Activated CD8-positive, alpha-beta memory T cell treated with anti-CD3 and anti-CD28 coated beads, Interleukin-2, amount 50 U/mL, for 24 hours (primary cell): ENCODE data around the gene GREB1L.
"Not testable (repeated sequence)": the region's sequence is repeated elsewhere in the genome, so short reads cannot be mapped to it uniquely, and the experiment has no call there.

ENCODE experiments used
- DNase-seq: peaks from one replicate; pipeline ENCODE4 v3.0.0-alpha.2; 2020; ENCODE audit errors: extremely low read depth

Gene GREB1L

DNA sequence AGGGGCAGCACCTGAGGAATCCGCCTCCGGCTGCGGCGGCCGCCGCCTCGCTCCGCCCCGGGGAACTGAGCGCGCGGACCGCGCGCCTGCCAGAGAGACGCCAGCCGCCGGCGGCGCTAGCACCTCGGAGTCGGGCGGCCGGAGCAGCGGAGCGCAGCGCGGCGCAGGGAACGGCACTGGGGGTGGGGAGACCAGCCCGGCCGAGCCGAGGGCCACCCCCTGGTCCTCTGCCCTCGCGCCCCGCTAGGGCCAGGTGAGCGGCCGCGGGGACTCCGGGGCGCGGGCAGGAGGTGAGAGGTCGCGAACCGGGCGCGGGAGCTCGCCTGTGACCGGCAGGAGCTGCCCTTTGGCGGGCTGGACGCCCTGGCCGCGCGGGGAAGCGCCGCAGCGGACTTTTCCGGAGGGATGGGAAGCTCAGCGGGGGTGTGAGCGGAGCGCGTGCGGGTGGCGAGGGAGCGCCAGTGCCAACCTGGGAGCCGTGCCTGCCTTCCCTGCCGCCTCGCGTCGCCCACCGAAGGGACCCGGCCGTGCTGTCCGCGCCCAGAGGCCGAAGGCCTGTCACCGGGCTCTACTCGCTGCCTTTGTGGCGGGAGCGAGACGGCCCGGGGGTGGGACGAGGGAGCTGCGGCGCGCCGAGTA, at the start of gene GREB1L:
GREB1L (plus strand) TSS at position 92 of the 639 bp plus-strand sequence. CDS start 141,287 bp downstream, outside the sequence.
- DNase-seq, result no peak

DNA sequence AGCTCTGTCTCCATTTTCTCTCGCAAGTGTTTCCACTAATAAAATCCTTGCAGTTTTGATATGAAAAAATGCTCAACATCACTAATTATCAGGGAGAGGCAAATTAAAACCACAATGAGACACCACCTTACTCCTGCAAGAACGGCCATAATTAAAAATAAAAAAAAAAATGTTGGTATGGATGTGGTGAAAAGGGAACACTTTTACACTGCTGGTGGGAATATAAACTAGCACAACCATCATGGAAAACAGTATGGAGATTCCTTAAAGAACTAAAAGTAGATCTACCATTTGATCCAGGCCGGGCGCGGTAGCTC, 49.8 kb upstream of the GREB1L start:
- DNase-seq, result no peak

DNA sequence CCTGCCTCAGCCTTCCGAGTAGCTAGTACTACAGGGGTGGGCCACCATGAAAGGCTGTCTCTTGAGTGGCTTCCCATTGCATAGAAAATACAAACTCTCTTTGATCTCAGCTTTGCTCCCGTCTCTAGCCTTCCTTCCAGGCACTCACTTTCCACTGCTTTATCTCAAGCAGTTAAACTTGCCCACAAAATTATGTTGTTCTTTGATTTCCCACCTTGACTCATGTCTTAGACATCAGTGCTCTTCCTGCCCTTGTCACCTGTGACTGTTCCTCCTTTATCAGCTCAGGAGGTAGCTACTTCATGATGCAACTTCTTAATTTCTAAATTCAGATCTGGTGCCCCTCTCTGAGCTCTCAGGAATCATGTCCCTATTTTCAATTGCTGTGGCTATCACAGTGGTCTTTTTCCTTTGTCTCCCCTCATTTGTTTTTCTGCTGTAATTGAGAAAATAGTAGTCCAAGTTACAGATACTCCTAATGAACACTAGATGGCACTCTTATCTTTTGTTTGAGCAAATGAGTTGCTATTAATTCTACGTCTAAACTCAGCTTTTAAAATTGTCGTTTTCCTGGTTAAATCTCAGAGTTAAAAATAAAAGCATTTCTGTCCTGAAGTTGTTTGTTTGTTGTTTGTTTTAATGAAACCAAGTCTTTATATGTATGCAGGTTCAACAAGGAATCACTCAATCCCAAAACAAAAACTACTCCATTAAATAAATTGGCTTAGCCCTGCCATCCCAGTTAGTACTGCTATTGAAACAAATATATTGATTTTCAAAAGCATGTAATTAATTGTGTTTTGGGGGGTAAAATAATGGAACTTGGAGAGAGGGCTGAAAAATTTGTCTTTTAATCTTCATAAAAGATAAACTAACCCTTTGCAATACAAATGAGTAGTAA, 46.9 kb upstream of the GREB1L start:
- no peak for DNase-seq

DNA sequence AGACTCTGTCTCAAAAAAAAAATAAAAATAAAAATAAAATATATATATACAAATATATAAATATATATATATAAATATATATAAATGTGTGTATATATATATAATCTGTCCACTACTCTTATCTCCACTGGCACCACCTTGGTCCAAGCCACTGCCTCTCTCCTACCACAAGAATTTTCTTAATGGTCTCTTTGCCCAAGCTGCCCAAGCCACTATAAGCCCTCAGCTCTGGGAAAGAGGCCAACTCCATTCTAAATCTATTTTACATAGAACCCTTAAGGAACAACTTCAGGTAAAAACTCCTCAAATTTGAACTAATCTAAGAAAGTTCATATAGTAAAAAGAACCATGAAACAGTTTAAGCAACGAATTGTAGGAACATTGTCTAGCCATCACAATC, 45.6 kb upstream of the GREB1L start:
- no peak for DNase-seq

DNA sequence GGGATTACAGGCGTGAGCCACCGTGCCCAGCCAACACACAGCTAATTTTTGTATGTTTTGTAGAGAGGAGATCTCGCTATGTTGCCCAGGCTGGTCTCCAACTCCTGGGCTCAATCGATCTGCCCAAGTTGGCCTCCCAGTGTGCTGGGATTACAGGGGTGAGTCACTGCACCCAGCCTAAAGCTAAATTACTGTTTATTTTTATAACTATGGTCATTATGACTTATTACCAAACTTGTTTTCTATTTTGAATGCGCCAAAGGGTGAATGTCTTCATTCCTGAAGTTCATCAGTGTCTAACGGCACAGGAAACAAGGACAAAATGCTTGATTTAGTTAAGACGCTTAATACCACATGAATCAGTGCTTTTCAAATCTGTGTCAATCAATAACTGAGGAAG, 38.9 kb upstream of the GREB1L start:
- no peak for DNase-seq

DNA sequence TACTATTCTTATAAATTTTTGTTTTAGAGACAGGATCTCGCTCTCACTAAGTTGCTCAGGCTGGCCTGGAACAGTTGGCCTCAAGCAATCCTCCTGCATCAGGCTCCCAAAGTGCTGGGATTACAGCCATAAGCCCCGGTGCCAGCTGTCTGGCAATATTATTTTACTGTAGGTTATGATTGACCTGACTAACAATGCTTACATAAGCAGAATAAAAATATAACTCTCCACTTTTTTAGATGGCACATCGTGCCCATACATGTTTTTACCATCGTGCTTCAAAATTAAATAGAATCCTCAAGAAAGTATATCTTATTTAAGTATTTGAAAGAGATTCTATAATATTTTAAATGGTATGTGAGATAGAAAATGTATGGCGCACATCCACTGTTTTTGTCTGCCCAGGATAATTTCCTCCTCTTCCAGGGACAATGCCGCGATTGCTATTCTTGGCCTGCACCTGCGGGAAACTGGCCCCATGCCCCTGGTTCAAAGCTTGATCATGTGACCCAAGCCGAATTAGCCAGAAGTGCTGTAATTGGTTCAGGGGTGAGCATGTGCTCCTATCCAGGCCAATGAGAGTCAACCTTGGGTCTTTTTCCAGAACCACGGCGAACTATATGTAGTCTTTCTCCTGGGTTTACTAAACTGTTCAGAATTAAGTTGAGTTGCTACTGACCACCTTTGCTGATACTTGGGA, 38.3 kb upstream of the GREB1L start:
- DNase-seq, result no peak

DNA sequence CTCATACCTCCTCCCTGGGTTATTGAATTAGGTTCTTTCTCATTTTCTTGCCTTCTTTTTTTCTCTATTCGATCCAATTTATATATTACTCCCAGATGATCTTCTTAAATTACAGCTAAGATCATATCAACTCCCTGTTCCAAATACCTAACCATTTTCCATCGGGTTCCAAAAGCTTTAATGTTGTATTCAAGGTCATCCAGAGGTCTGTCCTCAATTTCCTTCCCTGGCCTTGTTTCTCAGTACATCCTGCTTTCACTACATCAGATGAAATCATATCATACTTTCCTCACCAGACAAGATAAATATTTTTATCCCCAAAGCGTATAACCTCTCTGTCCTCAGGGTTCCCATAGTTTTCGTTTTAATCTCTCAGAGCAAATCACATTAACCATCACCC, 36.3 kb upstream of the GREB1L start:
- no peak for DNase-seq

DNA sequence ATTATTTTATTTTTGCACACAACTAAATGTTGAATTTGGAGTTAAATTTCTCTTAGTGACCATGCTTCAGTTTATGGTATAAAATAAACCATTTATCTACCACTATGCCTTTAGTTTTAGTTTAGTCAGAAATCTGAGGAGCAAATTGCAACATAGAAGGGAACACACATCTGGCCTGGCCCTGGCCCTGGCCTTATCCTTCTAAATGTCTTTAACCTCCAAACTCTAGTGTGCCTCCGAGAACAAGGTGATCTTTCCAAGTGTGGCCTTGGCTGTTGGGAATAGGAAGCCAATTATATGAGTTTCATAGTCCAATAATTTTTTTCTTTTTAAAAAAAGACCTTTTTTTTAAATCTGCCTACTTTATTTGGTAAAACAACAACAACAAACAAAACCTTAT, 31.8 kb upstream of the GREB1L start:
- no peak for DNase-seq

DNA sequence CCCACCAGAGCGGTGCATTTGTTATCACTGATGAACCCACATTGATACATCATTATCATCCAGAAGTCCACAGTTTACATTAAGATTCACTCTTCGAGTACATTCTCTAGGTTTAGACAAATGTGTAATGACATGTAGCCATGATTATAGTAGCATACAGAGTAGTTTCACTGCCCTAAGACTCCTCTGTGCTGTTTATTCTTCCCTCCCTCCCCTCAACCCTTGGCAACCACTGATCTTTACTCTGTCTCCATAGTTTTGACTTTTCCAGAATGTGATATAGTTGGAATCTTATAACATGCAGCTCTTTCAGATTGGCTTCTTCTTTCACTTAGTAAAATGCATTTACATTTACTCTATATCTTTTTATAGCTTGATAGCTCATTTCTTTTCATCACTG, 31.2 kb upstream of the GREB1L start:
- DNase-seq, result no peak

DNA sequence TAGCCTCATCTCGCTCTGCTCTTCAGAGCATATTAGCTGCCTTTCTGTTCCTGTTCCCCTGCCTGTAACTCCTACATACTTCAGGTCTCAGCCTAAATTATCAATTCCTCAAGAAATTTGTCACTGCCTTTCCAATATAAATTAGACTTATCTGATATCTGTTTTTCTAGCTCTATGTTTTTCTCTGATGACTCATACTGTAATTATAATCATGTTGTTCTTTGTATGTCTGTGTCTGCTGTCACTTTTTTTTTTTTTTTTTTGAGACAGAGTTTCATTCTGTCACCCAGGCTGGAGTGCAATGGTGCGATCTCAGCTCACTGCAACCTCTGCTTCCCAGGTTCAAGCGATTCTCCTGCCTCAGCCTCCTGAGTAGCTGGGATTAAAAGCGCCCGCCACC, 27.6 kb upstream of the GREB1L start:
- not testable (repeated sequence) for DNase-seq

DNA sequence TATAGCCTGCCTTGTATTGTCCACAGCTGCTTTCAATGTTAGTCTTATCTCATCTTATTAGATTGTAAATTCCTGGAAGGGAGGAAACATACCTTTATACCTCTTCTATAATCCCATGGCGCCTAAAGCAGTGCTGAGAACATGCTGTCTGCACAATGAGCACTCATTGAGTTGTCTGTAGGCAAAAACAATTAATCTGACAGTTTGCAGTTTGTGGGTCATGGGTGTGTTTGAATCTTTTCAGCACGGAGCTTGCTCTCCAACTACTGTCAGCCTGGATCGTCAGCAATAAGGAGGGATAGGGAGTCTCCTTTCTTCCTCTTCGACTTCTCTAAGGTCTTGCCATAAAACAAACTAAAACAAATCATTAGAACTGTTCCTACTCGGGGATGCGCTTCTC, 26.5 kb upstream of the GREB1L start:
- DNase-seq, result no peak

DNA sequence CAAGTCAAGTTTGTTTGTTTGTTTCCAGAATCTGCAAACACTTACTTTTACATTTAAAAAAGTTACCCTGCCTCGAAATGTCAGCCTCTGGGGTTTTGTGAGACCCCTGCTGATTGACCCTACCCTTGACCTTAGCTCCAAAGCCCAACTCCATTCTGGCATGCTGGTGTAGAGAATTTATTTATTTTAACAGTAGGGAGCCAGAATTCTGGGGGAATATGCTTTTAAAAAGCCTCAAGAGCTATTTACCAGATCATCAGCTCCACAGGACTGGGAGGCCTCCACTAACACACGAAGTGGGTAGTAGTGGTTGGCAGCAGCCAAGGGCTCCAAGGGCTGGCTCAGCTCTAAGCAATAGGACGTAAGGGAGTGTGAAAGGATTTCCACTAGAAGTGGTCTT, 23.2 kb upstream of the GREB1L start:
- DNase-seq, result no peak

DNA sequence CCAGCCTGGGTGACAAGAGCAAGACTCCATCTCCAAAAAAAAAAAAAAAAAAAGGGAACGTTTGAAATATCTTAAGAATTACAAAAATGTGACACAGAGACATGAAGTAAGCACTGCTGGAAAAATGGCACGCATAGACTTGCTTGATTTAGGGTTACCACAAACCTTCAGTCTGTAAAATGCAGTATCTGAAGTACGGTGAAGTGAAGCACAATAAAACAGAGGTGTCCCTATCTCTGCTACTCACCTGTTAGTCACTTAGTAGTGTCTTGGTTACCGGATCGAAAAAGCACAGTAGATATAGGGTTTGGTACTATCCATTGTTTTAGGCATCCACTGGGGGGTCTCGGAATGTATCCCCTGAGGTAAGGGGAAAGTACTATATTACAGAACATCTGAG, 11.6 kb upstream of the GREB1L start:
- DNase-seq, result no peak

DNA sequence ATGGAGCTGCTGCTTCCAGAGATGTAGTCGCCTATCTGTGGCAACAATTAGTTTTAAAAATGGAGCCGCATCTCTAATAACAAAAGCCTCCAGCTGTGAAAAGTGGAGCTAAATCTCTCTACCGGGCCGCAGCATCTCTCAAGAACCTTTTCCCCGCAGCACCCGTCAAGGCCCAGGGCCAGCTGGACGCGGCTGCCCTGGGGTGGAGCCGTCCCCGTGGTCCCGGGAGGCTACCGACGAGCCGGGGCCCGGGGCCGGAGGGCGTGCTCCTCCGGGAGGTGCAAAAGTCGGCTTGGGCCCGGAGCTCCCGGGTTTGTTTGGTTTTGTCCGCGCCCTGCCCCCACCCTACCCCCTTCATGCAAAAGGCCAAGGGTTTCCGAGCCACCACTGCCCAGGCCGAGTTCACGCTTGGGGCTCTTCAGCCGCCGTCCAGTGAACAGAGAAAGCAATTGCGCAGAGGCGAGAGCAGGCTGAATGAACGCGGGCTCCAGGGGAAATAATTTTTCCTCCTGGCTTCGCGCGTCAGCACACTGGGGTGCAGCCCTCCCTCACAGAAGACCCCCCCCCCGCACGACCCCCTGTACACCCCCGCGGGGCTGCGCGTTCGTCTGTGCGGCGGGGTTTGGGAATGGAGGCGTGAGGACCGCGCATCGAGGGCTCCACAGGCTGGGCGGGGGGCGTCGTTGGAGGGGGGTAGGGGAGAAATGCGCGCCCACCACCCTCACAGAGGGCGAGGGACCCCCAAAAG, 557 bp upstream of the GREB1L start:
- no peak for DNase-seq

DNA sequence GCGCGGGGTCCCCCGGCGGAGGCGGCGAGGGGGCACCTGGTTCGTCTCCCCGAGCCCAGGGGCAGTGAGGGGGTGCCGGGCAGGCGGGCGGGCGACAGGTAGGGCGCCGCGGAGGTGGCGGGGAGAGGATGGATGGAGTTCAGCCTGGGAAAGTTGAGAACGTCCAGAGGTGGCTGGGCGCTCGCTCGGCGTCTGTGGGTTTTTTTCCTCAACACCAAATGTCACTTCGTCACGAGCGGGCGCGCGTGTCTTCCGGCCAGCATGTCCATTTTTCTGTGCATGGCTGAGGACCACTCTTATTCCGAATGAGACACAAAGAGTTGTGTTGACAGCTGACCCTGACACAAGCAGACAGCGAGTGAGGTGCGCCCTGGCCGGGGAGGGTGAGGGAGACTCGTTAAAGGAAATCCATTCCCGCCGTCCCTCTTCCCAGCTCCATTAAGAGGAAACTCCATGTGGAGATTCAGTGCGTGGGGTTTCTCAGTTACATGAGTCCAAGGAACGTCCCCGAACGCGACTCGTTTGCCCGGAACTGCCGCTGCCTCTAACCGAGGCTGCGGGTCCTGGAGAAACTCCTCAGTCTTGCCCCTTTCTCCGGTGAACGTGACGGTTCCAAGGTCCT, 859 bp downstream of the GREB1L start:
- no peak for DNase-seq

DNA sequence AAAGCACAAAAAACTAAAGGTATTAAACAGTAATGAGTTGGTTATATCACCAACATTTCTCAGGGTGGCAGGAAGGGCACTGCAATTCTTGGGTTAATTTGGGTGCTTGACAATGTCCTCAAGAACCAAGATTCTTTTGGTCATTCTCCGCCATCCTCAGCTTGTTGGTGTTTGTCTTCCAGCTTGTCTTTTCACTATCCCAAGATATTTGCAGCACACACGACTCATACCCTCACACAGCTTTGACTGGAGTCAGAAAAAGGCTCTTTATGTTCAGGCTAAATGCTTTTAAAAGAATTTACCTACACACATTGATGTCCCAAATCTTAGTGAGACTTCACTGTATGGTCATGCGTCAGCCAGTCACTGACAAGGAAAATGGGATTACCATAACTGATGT, 12.5 kb downstream of the GREB1L start:
- no peak for DNase-seq

DNA sequence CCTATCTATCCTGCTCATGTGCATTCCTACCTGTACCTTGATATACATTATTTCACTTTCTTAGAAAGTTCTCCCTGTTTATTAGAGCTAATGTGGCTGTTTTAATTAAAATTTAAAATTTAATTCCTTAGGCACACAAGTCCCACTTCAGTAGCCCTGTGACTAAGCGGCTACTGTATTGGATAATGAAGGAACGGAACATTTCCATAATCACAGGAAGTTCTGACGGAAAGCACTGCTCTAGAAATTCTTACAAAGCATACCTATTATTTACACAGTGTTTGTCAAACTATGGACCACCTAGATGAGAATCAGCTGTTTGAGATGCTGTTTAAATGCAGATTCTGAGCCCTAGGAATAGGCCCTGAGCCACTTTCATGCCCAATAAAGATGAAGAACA, 13.2 kb downstream of the GREB1L start:
- DNase-seq, result no peak

DNA sequence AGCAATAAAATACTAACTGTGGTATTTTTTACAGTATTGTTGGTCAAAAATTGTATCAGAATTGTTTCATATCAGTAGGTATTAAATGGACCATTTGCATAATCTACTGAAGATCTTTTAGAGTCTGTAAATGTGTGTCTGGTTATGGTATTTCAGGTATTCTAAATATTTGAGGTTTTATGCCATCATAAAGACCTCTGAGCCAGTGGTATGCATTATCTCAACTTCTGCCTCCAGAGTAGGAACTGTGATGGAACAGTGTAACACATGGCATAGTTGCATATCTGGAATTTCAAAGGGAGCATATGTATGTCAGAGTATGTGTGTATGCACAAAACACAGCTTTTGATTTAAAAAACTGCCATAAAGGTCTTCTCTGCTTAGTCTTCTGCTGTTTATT, 15.4 kb downstream of the GREB1L start:
- DNase-seq, result no peak

DNA sequence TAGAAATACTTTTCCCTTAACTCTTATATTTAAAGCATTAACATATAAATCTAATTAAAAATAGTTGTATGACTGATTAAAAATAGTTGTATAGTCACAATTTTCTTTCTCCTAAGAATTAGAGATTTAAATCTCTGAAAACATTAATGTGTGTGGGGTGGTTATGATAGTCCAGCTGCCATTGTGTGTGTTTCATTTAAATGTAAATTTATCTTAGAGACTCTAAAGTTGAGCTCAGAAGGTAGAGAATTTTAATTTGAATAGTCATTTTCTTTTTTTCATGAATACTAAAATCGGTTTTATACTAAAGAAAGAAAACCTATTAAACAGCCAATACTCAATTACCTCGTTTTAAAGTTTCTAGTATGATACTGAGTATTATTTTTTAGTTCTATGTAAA, 18.6 kb downstream of the GREB1L start:
- DNase-seq, result no peak

DNA sequence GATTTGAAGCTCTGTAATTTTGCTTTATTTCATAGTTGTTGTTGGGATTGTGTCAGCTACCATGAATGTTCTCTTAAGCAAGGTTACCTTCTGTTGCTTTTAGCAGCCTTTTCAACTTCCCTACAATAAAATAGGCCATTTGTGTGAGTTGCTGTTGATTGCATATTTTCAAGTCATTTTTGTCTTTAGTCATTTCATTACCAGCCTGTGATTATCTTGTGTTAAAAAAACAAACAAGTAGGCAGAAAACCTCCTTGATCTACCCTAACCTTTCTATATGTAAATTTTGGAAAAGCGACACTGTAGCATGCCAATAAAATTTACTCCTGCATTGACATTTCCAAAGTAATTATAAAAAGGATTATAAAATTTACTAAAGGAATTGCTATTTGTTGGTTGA, 19.3 kb downstream of the GREB1L start:
- DNase-seq, result no peak

DNA sequence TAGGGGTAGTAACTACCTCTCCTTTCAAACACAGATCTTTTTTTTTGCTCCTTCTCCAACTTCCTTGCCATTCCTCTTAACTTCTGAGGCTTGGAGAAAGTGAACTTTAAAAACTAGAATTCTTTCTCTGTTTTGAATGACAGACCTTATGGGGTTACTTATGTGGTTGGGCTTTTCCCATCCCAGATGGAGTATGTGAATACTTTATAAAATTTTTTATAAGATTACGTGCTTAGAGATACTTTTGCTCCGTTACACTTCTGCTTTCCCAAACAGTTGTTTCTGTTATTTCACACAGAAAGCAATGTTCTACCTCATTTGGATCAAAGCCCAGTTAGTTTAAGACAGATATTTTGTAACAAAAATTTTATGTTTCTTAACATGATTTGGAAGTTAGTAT, 20.2 kb downstream of the GREB1L start:
- no peak for DNase-seq

DNA sequence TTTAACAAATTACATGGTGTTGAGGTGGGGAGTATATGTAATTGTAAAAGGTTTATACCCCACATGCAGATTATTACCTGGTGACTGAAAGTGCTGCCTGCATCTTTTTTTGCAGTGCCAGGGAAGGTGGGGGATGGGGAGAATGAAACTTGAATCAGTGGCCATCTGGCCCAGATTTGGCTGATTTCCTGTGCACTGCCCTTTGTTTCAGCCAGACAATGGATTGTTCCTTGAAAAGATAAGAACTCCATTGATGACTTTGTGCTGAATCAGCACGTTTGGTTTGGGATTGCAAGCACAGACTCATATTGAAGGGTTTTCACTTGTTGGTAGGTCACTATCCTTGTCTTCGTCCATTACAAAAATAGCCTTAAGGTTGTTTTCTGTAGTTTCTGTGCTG, 20.9 kb downstream of the GREB1L start:
- no peak for DNase-seq
